ENCODE data around the gene ACTG2. TPM values are rescaled to one million over a fixed set of nuclear protein-coding genes. Genes with fewer than 3 reads are reported as not detected.

Gene ACTG2
- total RNA-seq, 1 donor from 2014 or later = 13.7 TPM

- Mint-ChIP-seq H3K4me3 (no peak overlapping the region), H3K27ac (no peak overlapping the region), H3K27me3 (peaks cover 11% of the 10 kb centered on the region), H3K4me1 (ENCODE audit: unreplicated experiment) (peaks cover 6% of the 10 kb centered on the region), H3K9me3 (no peaks in the 10 kb centered on the region), H3K36me3 (no peaks in the 10 kb centered on the region)
- TF ChIP-seq CTCF (conservative IDR thresholded peaks at IDR 0.05) = no peak
- no peak for DNase-seq (ENCODE audit: extremely low spot score, unreplicated experiment)
Observed at GRCh38 chr2:73888388-73888787, 4.4 kb upstream of the ACTG2 start.

DNA sequence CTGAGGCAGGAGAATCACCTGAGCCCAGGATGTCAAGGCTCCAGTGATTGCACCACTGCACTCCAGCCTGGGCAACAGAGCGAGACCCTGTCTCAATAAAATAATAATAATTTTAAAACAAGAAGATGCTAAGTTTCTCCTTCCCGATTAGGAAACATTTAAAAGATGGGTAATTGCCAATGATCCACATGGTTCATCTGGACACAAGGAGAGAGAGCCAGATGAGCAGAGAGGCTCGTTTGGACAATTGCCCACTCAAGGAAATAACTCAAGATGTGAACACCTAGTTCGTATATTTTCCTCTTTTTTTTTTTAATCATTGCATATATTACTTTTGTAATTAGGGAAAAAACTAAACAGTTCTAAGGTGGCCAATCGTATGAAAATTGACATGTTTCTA lies 3.6 kb upstream of the ACTG2 start:
- Mint-ChIP-seq H3K4me3 (no peak overlapping the region), H3K9me3 (no peaks in the 10 kb centered on the region), H3K27ac (no peak overlapping the region), H3K4me1 (ENCODE audit: unreplicated experiment) (peaks cover 9% of the 10 kb centered on the region), H3K27me3 (peaks cover 9% of the 10 kb centered on the region), H3K36me3 (no peaks in the 10 kb centered on the region)
- DNase-seq (ENCODE audit: extremely low spot score, unreplicated experiment) = no peak
- TF ChIP-seq CTCF (conservative IDR thresholded peaks at IDR 0.05) = no peak

DNA sequence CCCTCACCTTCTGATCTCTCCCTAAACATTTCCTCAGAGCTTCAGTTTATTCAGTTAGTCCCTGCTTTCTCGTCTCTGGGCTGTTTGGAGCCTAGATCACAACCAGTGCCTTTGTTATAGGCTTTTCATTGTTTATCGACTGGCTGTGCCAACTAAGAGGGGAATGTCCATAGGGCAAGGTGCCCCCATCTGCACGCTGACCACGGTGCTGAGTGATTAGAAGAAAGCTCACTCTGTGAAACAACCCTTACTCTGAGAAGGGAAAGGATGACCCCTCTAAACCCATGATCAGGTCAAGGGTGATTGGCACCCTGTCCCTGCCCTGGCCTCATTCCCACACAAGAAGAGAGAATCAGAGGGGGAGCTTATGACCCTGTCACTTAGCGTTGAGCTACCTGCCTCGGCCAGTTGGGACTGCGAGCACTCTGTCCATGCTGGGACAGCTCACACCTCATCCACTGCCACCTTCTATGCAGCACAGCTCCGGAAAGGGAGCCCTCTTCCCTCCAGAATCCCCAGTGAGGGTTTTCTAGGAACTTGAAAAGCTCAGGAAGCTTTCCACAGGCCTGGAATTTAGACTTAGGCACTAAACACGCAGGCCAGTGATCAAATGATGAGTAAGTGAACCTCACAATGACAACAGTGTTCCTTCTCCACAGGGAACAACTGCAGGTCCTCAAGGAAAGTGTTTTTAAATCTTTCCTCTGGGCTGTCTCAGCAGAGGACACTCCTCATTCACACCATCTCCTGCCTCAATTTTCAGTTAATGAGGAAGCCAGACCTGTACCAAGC lies 2.3 kb upstream of the ACTG2 start:
- Mint-ChIP-seq H3K4me3 (no peak overlapping the region), H3K9me3 (no peaks in the 10 kb centered on the region), H3K27me3 (peaks cover 12% of the 10 kb centered on the region), H3K36me3 (no peaks in the 10 kb centered on the region), H3K4me1 (ENCODE audit: unreplicated experiment) (peaks cover 9% of the 10 kb centered on the region), H3K27ac (no peak overlapping the region)
- no peak for TF ChIP-seq CTCF (conservative IDR thresholded peaks at IDR 0.05)
- DNase-seq (ENCODE audit: extremely low spot score, unreplicated experiment) = no peak

DNA sequence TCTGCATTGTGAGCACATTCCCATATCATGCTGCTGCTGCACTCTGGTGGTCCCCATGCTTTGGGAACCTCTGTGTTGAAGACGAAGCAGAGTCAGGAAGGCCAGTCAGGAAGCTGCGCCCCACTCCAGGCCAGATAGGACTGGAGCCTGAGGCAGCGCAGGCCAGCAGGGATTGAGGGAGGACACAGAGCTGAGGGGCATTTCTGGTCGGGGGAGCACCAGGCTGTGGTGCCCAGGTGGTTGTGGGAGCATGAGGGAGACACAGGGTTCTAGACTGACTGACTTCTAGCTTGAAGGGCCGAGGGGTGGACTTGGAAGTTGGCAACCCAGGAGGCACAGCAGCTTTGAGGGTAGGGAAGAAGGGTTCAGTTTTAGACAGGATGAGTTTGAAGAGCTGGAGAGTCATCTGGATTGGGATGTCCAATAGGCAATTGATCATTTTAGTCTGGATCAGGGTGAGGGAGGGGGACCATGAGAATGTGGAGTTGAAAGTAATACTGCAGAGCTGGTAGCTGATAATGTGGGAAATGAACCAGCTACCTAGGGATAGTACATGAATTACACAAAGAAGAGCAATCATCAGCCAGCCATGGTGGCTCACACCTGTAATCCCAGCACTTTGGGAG lies 1.4 kb upstream of the ACTG2 start:
- peaks cover 9% of the 10 kb centered on the region for H3K4me1 Mint-ChIP-seq (ENCODE audit: unreplicated experiment)
- H3K9me3 Mint-ChIP-seq = no peaks in the 10 kb centered on the region
- peaks cover 12% of the 10 kb centered on the region for H3K27me3 Mint-ChIP-seq
- DNase-seq (ENCODE audit: extremely low spot score, unreplicated experiment) = peak; percentile 63
- TF ChIP-seq CTCF (conservative IDR thresholded peaks at IDR 0.05) = no peak
- H3K27ac Mint-ChIP-seq = peak overlapping the region; percentile 31
- no peaks in the 10 kb centered on the region for H3K36me3 Mint-ChIP-seq
- H3K4me3 Mint-ChIP-seq = no peak overlapping the region

GRCh38 chr2:73893764-73894474 lies 1.1 kb downstream of the ACTG2 start:
- Mint-ChIP-seq H3K4me3 (no peak overlapping the region), H3K4me1 (ENCODE audit: unreplicated experiment) (peaks cover 9% of the 10 kb centered on the region), H3K36me3 (no peaks in the 10 kb centered on the region), H3K27ac (no peak overlapping the region), H3K27me3 (peaks cover 14% of the 10 kb centered on the region), H3K9me3 (no peaks in the 10 kb centered on the region)
- DNase-seq (ENCODE audit: extremely low spot score, unreplicated experiment) = no peak
- no peak for TF ChIP-seq CTCF (conservative IDR thresholded peaks at IDR 0.05)

Measured in type B pancreatic cell (in vitro differentiated cells).